Measurements from ENCODE around the gene PSMD11.

Gene PSMD11

DNA sequence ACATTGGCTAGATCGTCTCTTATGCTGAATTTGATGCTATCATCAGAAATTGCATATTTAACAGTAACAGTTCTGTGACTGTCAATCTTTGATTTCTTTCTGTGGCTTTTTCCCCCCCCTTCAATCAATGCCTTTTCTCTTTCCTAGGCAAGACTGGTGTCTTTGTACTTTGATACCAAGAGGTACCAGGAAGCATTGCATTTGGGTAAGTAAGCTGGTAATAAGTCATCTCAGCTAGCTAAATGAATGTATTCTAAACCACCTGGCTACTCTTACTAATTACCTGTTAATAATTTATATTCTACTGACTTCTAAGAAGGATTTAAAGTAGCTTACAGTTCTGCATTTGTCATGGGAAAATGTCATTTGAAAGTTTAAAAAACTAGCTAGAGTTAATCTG lies 20.1 kb downstream of the PSMD11 start:
- no peak for ATAC-seq (ENCODE audit: insufficient read depth, low read depth)
- Histone ChIP-seq H3K9me3 (ENCODE audit: insufficient read depth, low read length, severe bottlenecking) (no peaks in the 10 kb centered on the region), H3K4me3 (ENCODE audit: low read depth in 1 of 2, low read length in 2 of 2) (no peak overlapping the region), H3K4me2 (ENCODE audit: insufficient read depth, low read length) (no peak overlapping the region), H4K20me1 (ENCODE audit: insufficient read depth, low read length) (peaks cover 44% of the 10 kb centered on the region; the same call in 1 of the 2 replicates), H3K27me3 (ENCODE audit: insufficient read depth, low read length, poor library complexity) (no peaks in the 10 kb centered on the region), H3K79me2 (ENCODE audit: insufficient read depth, low read length) (peaks cover 74% of the 10 kb centered on the region), H3K4me1 (ENCODE audit: insufficient read depth, low read length) (no peaks in the 10 kb centered on the region), H3K9ac (ENCODE audit: low read depth, low read length) (no peak overlapping the region), H3K36me3 (ENCODE audit: insufficient read depth, low read length) (peaks cover 97% of the 10 kb centered on the region), H3K27ac (ENCODE audit: low read length) (no peak overlapping the region), H2AFZ (ENCODE audit: low read depth, low read length) (no peak overlapping the region)
- no peak for DNase-seq
- TF ChIP-seq EZH2 (IDR thresholded peaks at IDR 0.05; ENCODE audit: borderline replicate concordance, low read depth, low read length, severe bottlenecking) = no peak
- TF ChIP-seq, protein P1, sequence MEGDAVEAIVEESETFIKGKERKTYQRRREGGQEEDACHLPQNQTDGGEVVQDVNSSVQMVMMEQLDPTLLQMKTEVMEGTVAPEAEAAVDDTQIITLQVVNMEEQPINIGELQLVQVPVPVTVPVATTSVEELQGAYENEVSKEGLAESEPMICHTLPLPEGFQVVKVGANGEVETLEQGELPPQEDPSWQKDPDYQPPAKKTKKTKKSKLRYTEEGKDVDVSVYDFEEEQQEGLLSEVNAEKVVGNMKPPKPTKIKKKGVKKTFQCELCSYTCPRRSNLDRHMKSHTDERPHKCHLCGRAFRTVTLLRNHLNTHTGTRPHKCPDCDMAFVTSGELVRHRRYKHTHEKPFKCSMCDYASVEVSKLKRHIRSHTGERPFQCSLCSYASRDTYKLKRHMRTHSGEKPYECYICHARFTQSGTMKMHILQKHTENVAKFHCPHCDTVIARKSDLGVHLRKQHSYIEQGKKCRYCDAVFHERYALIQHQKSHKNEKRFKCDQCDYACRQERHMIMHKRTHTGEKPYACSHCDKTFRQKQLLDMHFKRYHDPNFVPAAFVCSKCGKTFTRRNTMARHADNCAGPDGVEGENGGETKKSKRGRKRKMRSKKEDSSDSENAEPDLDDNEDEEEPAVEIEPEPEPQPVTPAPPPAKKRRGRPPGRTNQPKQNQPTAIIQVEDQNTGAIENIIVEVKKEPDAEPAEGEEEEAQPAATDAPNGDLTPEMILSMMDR (IDR thresholded peaks at IDR 0.05; ENCODE audit: borderline replicate concordance, extremely low read depth, low read length, poor library complexity, severe bottlenecking) = no peak

DNA sequence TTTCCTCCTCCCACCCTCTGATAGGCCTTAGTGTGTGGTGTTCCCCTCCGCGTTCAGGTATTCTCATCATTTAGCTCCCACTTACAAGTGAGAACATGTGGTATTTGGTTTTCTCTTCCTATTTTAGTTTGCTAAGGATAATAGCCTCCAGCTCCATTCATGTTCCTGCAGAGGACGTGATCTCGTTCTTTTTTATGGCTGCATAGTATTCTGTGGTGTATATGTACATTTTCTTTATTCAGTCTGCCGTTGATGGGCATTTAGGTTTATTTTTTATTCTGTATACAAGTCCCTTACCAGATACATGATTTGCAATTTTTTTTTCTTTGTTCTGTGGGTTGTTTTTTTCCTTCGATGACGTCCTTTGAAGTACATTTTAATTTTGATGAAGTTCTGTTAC lies 23.6 kb downstream of the PSMD11 start:
- TF ChIP-seq, protein P1 (IDR thresholded peaks at IDR 0.05; ENCODE audit: borderline replicate concordance, extremely low read depth, low read length, poor library complexity, severe bottlenecking) = no peak
- TF ChIP-seq EZH2 (IDR thresholded peaks at IDR 0.05; ENCODE audit: borderline replicate concordance, low read depth, low read length, severe bottlenecking) = no peak
- no peak overlapping the region for H3K27ac ChIP-seq (ENCODE audit: low read length)
- no peak overlapping the region for H3K9ac ChIP-seq (ENCODE audit: low read depth, low read length)
- no peak overlapping the region for H3K4me3 ChIP-seq (ENCODE audit: low read depth in 1 of 2, low read length in 2 of 2)
- DNase-seq = no peak
- no peaks in the 10 kb centered on the region for H3K27me3 ChIP-seq (ENCODE audit: insufficient read depth, low read length, poor library complexity)
- ATAC-seq (ENCODE audit: insufficient read depth, low read depth) = no peak
- H3K4me1 ChIP-seq (ENCODE audit: insufficient read depth, low read length) = no peaks in the 10 kb centered on the region
- H3K4me2 ChIP-seq (ENCODE audit: insufficient read depth, low read length) = no peak overlapping the region
- no peak overlapping the region for H2AFZ ChIP-seq (ENCODE audit: low read depth, low read length)
- peaks cover 38% of the 10 kb centered on the region; the same call in 1 of the 2 replicates for H4K20me1 ChIP-seq (ENCODE audit: insufficient read depth, low read length)
- peaks cover 95% of the 10 kb centered on the region for H3K36me3 ChIP-seq (ENCODE audit: insufficient read depth, low read length)
- no peaks in the 10 kb centered on the region for H3K9me3 ChIP-seq (ENCODE audit: insufficient read depth, low read length, severe bottlenecking)
- peaks cover 54% of the 10 kb centered on the region for H3K79me2 ChIP-seq (ENCODE audit: insufficient read depth, low read length)

DNA sequence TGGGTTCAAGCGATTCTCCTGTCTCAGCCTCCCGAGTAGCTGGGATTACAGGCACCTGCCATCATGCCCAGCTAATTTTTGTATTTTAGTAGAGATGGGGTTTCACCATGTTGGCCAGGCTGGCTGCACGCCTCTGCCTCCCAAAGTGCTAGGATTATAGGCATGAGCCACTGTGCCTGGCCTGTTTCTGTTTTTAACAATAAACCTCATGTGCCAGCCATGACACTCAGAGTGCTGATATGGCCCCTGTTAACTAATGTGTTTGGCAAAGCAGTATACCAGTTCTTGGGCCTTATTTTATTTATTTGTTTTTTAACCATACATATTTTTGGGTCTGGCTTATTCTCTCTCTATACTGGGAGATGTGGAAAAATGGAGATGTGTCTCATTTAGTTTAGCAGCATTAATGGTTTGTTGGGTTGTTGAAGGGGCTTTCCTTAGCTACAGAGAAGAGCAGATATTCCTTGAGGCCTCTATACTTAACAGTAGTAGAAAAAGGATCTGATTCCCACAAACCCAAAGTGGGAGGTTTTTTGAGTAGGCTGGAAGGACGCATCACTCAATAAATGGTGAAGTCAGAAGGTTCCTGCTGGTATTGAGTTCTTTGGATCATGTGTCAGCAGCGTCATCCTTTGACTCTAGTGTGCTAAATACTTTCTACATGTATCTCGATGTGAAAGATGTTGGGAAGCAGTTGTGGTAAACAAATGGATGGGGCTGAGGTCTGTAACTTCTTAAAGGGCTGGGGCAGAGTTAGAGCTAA lies 26.3 kb downstream of the PSMD11 start:
- no peaks in the 10 kb centered on the region for H3K27me3 ChIP-seq (ENCODE audit: insufficient read depth, low read length, poor library complexity)
- no peak overlapping the region for H3K9ac ChIP-seq (ENCODE audit: low read depth, low read length)
- H3K4me1 ChIP-seq (ENCODE audit: insufficient read depth, low read length) = no peaks in the 10 kb centered on the region
- H3K79me2 ChIP-seq (ENCODE audit: insufficient read depth, low read length) = peaks cover 37% of the 10 kb centered on the region
- no peak overlapping the region for H3K4me3 ChIP-seq (ENCODE audit: low read depth in 1 of 2, low read length in 2 of 2)
- H2AFZ ChIP-seq (ENCODE audit: low read depth, low read length) = no peak overlapping the region
- DNase-seq (no peak), ATAC-seq (ENCODE audit: insufficient read depth, low read depth) (no peak)
- H3K9me3 ChIP-seq (ENCODE audit: insufficient read depth, low read length, severe bottlenecking) = no peaks in the 10 kb centered on the region
- no peak for TF ChIP-seq EZH2 (IDR thresholded peaks at IDR 0.05; ENCODE audit: borderline replicate concordance, low read depth, low read length, severe bottlenecking)
- TF ChIP-seq, protein P1 (IDR thresholded peaks at IDR 0.05; ENCODE audit: borderline replicate concordance, extremely low read depth, low read length, poor library complexity, severe bottlenecking) = no peak
- H4K20me1 ChIP-seq (ENCODE audit: insufficient read depth, low read length) = peaks cover 29% of the 10 kb centered on the region; the same call in 1 of the 2 replicates
- H3K36me3 ChIP-seq (ENCODE audit: insufficient read depth, low read length) = peaks cover 97% of the 10 kb centered on the region
- no peak overlapping the region for H3K4me2 ChIP-seq (ENCODE audit: insufficient read depth, low read length)
- H3K27ac ChIP-seq (ENCODE audit: low read length) = no peak overlapping the region
